Cerebellar cortex (tissue), 1 donor: Measurements from ENCODE around the gene GAS2L3.
"Not testable (repeated sequence)": the region's sequence is repeated elsewhere in the genome, so short reads cannot be mapped to it uniquely, and the experiment has no call there.

Source experiments
- DNase-seq: peaks from one replicate; pipeline ENCODE4 v3.0.0-alpha.2; 2015; ENCODE audit warnings: low spot score

Gene GAS2L3

DNA sequence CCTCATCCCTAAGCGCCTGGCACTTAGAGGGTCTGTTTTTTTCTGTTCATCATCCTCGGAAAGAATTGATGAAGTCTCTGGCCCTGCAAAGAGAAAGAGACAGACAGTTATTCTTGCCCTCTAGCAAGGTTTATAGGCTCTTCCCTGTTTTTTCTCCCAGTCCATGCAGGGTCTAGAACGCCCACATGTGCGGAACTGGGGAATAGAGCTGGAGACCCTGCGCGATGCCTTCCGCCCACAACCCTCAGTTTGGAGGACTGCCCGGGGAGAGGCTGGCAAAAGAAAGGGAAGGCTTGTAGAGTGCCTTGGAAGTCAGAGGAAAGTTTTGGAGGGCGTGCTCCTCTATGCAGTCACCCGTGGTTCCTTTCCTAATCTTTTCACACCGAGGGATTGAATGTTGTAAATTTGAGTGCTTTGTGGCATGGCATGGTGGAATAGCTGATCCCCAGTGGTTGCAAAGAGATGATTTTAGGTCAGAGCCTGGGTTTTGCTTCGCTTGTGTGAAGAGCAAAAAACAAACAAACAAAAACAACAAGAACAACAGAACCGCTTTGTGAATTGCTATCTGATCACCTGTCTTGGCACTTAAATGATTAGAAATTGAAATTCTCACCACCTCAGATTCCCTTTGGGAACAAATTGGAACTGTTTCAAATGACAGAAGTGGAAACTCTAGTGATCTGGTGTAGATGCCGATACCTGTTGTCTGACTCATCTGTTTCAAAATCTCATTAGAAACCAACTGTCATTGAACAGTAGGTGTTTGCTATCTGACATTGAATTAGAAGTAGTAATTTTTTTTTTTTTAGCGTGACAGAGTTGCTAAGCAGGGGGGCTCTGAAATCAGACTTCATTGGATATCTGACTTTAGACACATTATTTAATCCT is 947 bp downstream of the GAS2L3 start:
- no peak for DNase-seq

DNA sequence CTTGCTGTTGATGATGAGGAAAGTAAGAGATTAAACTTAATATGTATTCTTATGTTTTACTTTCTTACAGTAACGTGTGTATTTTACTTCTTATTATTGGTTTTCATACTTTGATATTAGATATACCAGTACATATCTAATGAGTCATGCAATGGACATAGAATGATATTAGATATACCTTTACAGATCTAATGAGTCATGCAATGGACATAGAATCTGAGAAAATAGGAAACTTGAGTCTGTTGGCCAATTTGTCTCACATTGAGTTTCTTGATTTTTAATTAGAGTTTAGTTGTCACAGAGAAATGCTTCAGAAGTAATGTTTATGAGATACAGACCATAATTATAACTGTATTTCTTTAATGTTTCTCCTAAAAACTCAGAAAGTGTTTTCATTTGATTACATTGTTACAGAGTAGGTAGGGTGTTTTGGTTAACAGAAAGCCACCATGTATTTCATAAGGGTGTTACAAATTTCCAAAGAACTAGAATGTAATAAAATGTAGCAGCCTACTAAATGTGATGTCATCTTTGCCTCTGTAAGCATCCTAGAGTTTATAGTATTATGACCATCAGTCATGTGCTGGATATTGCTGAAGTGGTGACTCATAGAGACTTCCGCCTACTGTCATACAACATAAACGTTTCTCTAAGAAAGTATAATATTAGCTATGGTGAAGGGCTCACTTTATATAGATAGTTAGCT is 3.0 kb downstream of the GAS2L3 start:
- DNase-seq: no peak

- no peak for DNase-seq
Observed at GRCh38 chr12:100578923-100579322, 5.4 kb downstream of the GAS2L3 start.

DNA sequence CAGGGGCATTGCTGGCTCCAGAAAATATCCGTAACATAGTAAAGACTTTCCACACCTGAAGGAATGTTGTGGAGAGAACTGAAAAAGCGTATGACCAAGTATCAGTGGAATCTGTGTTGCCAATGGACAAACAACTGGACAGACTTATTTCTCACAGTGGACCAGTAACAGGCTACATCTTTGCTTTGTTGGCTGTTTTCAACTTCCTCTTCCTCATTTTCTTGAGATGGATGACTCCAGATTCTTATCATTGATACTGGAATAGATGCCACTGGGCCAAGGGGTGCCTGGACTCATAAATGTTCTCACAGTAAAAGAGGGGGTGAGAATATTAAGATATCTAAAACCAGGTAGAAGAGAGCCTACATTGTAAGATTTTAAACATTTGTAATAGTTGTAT is 6.4 kb downstream of the GAS2L3 start:
- no peak for DNase-seq

DNA sequence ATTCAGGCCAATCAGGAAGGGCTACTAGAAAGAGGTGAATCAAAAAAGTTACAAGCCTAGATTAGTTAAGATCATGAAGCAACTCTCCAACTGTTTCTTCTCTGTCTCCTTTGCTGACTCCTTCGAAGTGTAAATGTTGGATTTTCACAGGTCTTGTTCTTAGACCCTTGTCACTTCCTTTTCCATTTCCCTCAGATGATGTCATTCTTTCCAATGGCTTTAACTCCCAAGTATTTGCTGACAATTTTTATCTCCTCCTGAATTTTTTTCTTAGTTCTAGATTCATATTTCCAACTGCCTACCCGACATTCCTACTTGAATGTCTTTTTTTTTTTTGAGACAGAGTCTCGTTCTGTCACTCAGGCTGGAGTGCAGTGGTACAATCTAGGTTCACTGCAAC is 10.8 kb downstream of the GAS2L3 start:
- DNase-seq: no peak

DNA sequence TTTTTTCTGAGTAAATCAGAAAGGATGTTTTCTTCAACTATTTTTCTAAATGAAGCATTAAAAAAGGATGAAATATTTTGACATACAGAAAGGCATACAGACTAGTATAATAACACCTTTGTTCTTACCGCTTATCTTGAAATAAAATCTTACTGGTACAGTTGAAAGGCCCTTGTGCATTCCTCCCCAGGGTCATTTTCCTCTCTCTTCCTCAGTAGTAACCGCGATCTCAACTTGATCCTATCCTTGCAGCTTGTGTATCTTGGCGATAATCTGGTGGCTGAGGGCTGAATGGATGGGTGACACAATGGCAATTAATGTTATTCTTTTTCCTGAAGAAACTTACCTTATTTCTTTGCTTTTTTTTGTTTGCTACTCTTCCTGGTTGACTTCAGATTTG is 18.5 kb downstream of the GAS2L3 start:
- no peak for DNase-seq

- DNase-seq: no peak
Observed at GRCh38 chr12:100593490-100593889, 20.0 kb downstream of the GAS2L3 start.

DNA sequence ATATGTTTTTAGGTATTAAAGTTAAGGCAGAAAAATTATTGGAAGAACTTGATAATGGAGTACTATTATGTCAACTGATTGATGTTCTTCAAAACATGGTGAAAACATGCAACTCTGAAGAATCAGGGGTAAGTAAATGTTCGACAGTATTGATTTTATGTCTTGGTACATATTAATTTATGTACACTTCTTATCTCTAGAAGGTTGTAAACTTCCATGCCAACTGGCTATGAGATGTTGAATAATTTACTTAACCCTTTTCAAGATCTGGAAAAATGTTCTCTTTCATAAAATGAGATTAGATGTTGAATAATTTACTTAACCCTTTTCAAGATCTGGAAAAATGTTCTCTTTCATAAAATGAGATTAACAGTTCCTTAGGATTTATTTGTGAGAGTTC is 28.1 kb downstream of the GAS2L3 start:
- no peak for DNase-seq

- DNase-seq: not testable (repeated sequence)
Observed at GRCh38 chr12:100602997-100603396, 29.5 kb downstream of the GAS2L3 start.

DNA sequence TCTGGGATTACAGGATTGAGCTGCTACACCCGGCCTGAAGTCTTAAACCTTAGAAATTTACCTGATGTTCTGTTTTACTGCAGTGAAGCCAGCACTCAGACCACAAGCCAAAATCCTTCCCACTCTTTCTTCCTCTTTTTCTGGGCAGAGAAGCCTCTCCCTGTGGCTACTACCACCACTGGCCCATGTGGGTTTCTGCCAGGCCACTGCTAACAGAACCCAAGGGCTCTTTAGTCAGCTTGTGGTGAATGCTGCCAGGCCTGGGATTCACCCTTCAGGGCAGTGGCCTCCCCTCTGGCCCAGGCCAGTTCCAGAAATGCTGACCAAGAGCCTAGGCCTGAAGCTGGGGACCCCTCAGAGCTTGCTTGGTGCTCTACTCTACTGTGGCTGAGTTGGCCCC is 35.3 kb downstream of the GAS2L3 start:
- DNase-seq: no peak

- DNase-seq: no peak
Observed at GRCh38 chr12:100610666-100611430, 37.4 kb downstream of the GAS2L3 start.

GRCh38 chr12:100612606-100613005 is 39.1 kb downstream of the GAS2L3 start:
- no peak for DNase-seq

DNA sequence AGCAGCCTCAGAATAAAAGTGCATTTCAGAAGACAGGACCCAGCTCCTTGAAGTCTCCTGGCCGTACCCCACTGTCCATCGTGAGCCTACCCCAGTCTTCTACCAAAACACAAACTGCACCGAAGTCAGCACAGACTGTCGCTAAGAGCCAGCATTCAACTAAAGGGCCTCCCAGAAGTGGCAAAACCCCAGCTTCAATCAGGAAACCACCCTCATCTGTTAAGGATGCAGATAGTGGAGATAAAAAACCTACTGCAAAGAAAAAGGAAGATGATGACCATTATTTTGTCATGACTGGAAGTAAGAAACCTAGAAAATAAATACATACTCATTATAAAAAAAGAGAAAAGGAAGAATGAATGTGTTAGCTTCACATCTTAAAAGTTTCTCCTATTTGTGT is 51.1 kb downstream of the GAS2L3 start:
- DNase-seq: no peak

GRCh38 chr12:100632445-100632892 is 59.0 kb downstream of the GAS2L3 start:
- no peak for DNase-seq

- DNase-seq: not testable (repeated sequence)
Observed at GRCh38 chr12:100633082-100633785, 59.8 kb downstream of the GAS2L3 start.

DNA sequence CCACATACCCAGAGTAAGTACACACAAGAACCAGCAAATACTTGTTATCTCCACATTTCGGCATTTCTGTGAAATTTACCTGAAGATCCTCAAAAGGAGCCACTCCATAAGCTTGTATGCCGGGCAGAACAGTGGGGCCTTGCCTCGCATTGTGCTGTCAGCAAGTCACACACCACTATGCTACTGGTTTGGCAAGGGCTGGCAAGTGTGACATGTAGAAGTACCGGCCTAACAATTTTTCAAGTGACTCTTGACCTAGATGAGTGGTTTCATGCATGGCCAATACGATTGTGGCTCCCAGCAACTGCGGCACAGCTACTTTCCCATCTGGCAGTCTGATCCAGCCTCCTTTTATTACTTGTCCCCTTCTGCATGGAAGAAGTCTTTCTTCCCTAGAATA is 69.8 kb downstream of the GAS2L3 start:
- no peak for DNase-seq

- DNase-seq: no peak
Observed at GRCh38 chr12:100646896-100647295, 73.4 kb downstream of the GAS2L3 start.

DNA sequence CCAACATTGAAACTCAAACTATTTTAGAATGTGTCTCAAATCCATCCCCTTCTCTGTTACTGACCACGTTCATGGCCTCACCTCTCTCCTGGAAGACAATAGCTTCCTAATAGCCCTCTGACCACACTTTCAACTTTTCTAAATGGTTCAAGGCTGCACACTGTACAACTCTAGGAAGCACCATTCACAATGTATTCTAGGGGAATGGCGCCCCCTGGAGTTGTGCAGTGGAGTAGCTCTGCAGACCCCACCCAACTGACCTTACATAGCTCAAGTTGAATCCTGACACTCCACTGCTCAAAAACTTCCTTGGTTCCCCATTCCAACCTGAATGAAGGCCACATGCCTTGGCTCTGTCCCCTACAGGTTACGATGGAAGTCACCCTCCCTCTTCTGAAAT is 77.6 kb downstream of the GAS2L3 start:
- no peak for DNase-seq

DNA sequence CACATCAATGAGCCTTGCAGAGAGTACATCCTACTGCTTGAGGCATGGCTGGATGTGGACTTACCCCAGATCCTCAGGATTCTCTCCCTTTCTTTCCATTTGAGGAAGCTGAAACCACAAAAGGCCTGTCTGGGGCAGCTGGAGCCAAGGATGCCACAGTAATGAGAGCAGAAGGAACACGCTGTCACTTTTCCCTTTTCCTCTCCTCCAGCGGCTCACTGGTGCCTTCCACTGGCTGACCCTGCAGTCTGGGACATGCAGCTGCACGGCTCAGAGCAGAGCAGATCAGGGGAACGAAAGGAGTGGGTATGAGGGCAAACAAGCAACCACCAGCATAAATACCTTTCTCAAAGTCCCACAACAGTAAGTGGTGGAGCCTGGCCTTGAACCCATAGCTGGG is 78.2 kb downstream of the GAS2L3 start:
- no peak for DNase-seq

GRCh38 chr12:100652488-100652887 is 79.0 kb downstream of the GAS2L3 start:
- no peak for DNase-seq

DNA sequence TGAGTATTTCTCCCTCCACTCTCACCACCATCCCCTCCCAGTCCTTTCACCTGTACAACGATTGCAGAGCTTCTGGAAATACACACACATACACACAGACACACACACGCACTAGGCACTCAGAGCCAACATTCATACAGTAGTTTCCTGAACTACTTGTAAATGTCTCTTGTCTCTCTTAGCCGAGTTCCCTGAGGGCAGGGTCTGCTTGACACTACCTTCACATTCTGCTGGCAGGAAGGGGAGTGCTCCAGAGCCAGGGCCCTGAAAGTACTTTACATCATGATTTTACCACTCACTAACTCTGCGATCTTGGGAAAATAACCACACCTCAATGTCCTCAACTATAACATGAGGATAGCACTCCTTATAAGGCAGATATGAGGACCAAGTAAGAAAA is 82.7 kb downstream of the GAS2L3 start:
- no peak for DNase-seq

DNA sequence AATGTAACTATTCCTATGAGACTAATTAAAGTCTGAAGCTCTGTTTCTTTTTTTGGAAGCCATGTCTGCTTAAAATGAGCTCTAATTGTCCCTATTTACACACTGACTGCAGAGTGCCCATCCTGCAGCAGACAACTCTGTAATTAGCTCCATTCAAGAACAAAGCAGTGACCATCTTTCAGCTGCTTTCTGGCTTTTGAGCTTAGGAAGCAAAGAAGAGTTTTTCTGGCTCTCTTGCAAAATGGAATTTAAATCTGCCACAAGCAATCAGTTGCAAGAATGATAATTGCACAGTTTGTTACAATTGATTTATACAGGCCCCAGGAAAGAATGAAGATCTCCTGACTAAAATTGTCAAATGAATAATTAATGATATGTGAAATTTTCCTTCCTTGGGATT is 83.4 kb downstream of the GAS2L3 start:
- DNase-seq: no peak
